Measurements from ENCODE around the gene PSEN2.
A peak's percentile ranks its signal among the peaks of the same experiment; 100 is the strongest.

- TF ChIP-seq POLR2A (IDR thresholded peaks at IDR 0.05) = no peak
- no peak for TF ChIP-seq CTCF (IDR thresholded peaks at IDR 0.05)
- TF ChIP-seq EP300 (IDR thresholded peaks at IDR 0.05) = no peak
- peak in 1 of 4 donors; percentile 17 for TF ChIP-seq POLR2AphosphoS5 (IDR thresholded peaks at IDR 0.05)
These were observed 67.7 kb downstream of the PSEN2 start for GRCh38 chr1:226937940-226938725.
